ENCODE measurements around the gene MED27.
A peak's percentile ranks its signal among the peaks of the same experiment; 100 is the strongest.
"Not testable (repeated sequence)": the region's sequence is repeated elsewhere in the genome, so short reads cannot be mapped to it uniquely, and the experiment has no call there.

The MED27 gene

DNA sequence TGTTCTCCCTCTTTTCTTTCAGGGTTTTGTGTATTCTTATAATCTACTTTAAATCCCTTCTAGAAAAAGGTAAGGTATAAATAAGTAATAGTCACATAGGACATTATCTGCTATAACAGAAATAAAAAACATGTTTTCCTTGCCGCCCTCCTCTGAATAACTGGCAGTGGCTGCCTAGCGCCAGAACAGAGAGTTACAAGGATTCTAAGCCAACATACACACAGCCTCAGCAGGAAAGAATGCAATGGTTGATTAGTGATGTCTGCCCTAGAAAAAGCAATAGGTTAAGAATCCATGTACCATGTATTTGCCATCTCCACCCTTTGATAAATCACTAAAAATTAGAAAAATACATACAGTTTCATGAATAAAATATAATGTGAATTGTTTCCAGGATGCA is 4.9 kb downstream of the MED27 start:
- no peak for DNase-seq

DNA sequence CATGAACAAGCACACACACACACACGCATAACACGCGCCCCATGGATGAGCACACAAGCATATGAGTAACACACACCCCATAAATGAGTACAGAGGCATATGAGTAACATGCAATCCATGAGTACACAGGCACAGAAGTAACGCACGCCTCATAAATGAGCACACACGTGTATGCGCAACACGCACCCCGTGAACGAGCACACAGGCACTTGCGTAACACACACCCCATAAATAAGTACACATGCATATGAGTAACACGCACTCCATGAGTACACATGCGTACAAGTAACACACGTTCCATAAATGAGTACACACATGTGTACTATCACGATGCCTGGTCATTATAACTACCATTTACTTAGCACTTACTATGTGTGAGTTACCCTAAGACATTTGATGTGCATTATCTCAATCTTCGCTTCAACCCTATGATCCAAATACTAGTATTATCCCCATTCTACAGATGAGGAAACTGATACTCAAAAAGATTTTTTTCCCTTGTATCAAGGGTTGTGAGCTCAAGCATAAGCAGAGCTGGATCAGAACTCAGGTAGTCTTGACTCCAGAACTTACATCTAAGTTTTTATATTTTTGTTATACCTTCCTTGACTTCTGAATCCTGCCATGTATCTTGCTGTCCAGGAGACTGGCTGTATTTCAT is 7.7 kb downstream of the MED27 start:
- no peak for DNase-seq

DNA sequence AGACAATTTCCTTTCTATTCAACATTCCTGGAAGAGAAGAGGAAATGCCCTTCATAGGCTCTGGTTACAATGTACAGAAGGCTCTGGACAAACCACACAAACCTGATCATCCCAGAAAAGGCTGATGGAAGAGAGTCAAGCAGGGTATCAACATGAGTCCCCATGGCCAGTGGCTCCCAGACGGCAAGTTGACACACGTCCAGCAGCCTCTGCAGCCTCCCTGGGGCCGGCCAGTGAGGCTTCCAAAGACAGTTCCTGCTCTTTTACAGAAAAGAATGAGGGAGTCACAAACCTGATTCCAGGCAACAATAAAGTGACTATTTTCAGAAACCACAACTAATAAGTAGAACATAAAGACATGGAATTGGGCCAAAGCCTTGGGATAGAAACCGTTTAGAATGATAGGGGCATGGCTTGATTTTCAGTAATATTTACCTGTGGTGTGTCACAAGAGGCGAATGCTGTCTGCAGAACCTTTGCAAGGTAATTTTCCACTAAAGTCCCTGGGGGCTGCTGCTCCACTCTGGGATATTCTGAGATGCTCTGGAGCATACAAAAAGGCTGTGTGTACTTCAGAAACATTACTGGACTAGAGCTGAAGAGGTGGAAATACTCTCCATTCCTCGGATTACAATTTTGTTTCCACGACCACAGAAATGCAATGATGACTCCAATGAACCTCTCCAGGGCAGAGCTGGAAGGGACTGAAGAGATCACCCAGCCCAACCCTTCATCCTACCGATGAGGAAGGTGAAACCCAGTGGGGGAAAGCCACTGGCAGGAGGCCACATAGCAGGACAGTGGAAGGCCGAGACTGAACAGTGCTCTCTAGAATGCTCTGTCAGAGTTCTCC is 10.4 kb downstream of the MED27 start:
- no peak for DNase-seq

DNA sequence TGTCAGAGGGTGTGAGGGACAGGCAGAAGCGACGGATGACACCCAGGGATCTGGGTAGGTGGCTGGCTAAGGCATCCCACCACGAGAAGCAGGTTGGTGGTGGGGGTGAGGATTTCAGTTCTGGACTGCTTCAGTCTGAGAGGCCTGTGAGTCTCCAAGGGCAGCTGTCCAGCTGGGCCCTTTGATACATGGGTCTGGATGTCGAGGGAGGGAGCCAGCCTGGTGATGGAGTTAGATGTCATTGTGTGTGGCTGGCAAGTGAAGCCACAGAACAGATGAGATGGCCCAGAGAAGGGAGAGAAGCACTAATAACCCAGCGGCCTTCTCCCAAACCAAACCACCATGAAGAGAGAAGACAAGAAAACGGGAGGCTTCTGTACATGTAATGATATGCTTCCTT is 11.1 kb downstream of the MED27 start:
- no peak for DNase-seq

DNA sequence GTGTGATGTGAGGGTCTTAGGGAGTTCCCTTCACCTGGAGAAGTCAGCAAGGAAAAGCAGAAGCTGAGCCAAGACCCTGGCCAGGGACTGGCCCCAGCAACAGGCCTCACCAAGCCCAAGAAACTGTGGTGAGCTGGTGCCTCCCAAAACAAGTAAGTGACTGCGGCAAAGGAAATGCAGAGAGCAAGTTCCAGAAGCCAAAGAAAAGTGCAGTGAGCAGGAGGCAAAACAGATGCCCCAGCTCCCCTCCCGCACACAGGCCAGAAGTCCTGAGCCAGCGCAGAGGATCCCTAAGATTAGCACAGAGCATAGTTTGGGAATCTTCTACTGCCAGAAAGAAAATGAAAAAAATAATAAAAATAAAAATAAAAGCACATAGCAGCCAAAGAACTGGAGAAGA is 13.2 kb downstream of the MED27 start:
- DNase-seq, result no peak

DNA sequence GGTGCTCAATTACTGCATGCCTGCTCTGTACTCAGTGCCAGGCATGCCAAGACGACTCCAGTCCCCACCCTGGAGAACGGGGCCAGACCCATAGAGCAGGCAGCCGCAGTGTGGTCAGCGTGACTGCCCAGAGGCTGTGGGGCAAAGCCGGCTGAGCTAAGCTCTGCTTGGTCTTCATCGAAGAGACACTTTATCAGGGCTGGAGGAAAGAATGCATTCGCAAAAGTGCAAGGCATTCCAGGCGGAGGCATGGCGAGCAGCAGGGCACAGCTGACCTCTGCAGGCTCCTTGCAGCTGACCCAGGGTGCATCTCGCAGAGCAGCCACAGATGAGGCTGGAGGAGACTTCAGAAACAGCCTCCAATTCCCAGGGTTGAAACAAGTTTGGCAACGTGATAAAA is 13.6 kb downstream of the MED27 start:
- no peak for DNase-seq

DNA sequence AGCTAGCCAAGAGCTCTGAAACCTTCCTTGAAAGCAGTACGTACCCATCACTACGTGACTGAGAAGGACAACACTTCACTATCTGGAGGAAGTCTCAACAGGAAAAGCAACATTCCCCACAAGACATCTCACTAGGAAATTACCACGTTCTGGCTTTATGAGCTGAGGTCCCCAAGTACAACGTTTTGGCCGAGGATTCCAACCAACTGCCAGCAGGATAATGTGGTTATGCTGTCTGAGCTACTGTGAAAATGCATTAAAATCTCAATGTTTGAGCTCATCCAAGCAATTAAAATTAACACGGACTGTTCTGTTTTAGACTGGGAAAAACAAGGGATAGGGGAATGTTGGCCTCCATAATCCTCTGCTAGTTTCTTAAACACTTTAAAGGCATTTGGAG is 16.4 kb downstream of the MED27 start:
- DNase-seq, result no peak

DNA sequence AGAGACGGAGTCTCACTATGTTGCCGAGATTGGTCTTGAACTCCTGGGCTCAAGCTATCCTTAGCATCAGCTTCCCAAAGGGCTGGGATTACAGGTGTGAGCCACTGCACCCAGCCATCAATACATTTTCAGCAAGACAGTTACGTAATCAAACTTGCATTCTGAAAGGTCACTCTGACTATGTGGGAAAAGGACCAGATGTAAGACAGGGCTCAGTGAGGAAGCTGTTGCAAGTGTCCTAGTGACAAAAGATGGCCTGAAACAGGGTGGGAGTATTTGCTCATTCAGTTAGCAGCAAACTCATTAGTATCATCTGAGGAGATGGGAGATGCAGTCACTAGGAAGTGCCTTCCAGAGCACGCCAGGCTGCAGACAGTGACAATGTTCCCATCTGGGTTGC is 16.9 kb downstream of the MED27 start:
- no peak for DNase-seq

DNA sequence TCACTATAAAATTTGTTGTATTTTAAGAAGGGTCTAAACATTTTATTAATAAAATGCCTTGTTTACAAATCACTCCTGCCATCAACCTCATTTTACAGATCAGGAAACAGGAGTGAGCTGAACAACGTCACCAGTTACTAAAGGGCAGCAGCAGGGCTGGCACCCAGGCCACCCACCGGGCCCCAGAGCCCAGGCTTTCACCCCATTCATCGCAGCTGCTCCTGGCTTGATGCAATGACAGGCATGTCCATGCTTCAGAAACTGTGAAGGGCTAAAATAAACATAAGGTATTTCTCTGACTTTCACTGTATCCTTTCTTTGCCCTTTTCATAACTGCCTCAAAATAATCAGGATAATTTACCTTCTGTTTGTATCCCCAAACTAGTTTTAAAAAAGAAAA is 18.1 kb downstream of the MED27 start:
- no peak for DNase-seq

DNA sequence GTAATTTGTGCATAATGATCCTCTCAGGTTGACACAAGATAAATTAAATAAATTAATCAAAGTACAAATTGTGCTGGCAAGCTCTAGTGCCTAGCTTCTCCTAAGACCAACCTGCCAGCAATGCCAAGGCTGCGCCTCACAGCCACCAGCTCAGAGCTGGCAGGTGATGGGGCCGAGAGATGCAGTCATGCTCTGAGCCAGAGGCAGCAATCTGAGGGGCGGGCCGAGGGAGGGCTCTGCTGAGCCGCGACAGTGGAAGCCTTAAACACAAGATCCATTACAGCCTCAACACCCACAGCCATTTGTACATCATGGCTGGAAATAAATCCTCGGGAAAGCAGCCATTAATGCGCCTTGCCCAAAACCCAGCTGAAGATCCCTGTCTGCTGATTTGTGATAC is 20.3 kb downstream of the MED27 start:
- no peak for DNase-seq

DNA sequence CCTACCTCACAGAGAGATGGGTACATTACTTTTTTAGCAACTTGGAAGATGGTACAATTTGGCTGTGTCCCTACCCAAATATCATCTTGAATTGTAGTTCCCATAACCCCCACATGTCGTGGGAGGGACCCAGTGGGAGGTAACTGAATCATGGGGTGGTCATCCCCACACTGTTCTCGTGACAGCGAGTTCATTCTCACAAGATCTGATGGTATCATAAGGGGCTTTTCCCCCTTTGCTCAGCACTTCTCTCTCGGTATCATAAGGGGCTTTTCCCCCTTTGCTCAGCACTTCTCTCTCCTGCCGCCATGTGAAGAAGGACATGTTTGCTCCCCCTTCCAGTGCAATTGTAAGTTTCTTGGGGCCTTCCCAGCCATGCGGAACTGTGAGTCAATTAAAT is 21.4 kb downstream of the MED27 start:
- DNase-seq, result not testable (repeated sequence)

DNA sequence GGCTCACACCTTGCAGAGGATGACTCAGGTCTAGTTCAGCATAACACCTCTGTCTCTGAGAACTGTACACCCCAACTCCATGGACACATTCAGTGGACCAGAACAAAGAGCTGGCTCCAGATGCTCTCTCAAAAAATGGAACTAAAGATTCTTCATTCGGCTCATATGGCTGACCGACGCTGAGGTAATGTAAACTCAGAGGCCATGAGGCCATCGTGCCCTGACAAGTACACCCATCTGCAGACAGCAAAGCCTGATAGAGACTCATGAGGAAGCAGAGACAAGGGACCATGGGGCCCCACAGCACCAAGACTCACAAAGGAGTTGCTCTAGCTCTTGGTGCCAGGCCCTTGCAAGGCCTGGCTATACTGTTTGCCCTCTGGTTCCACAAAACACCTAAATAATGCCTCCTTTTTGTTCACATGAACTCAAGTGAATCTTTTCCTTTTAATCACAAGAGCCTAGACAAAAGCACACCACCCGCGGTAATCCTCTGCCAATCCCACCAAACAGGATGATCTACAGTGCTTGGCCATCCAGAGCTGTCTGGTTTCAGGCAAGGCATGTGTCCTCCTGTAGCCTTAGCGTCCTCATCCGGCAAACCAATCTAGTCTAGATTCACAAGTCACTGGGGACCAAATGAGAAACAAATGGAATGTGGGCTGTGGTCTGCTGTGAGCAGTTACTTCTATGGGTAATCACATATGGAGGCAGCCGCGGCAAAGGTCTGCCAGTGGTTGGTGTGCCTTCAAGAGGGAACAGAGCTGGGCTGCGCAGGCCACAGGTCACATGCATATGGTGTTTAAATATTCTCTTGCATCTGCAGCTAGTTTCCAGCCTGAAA is 22.7 kb downstream of the MED27 start:
- no peak for DNase-seq

DNA sequence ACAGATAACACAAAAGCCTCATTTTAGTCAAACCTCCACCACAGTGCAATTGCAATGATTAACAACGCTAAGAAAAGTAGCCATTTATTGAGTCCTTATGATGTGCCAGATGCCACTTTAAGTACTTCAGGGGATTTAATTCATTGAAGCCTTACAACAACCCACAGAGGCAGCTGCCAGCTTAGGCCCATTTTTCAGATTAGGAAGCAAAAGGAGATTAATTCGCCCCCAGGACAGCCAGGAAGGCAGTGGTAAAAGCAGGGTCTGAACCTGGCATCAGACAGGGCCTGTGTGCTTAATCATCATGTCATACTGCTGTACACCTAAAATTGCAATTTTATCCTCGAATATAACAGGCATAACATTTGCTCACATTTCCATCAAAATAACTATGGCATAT is 23.9 kb downstream of the MED27 start:
- DNase-seq, result peak; percentile 91

DNA sequence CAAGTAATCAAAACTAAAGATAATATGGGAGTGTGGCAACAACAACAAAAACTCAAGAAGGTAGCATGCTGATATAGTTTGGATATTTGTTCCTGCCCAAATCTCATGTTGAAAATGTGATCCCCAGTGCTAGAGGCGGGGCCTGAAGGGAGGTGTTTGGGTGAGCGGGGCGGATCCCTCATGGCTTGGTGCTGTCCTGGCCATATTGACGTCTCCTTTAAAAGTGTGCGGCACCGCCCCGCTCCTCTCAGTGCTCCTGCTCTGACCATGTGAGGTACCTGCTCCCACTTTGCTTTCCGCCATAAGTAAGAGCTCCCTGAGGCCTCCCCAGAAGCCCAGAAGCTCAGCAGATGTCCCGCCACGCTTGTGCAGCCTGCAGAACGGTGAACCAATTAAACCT is 25.6 kb downstream of the MED27 start:
- DNase-seq, result peak; percentile 86

DNA sequence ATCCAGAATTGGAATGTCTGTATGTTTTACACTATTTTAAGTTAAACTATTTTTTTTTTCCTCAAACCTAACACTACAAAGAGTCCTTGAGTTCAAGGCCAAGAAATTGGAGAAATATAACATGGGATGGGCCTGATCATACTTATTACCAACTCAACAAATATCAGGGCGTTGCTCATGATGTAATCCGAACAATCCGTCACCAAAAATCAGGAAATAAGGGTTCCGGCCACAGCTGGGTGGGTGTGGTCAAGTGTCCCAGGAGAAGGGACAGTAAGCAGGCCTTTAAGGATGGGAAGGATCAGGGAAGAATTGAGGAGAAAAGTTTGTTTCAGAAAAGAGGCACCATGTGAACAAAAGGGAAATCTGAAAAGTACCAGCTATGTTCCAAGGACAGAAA is 29.8 kb downstream of the MED27 start:
- DNase-seq, result no peak

DNA sequence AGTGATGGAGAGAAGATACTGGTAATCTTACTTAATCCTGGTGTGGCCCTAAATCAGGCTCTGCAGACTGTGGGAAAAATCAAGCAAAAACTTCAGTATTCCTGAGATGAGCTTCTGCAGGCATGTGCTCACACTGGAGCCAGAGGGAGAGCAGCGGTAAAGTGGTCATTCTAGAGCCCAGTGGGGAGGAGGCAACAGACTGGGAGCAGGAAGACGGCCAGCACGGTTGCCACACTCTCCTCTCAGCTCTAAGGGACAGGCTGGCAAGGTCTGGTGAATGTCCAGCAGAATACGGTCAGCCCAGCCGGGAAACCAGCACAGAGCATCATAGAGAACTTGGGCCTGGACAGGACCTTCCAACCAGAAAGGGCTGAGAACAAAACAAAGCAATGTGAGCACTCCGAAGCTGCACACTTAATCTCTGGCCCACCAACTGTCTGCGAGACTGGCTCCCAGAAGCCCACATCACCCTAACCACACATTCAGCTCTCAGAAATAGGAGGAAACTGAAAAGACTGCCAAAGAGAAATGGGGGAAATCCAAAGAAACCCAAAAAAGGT is 30.3 kb downstream of the MED27 start:
- no peak for DNase-seq

DNA sequence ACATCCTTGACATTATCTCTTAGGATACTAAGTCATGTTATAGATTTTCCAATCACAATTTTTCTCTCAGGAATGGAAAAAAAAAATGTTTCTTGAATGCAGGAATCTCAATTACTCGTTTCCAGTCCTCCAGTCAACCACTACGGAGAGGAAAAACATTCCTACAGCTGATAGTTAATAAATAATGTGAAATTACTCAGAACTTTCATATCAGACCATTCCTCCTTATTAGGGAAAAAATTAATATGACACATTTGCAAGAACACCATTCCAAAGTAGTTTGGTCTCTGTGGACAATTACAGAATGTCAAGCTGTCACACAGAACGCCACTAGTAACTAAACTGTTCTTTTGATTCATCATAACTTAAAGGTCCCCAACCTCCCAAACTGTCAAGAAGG is 31.5 kb downstream of the MED27 start:
- DNase-seq, result no peak

DNA sequence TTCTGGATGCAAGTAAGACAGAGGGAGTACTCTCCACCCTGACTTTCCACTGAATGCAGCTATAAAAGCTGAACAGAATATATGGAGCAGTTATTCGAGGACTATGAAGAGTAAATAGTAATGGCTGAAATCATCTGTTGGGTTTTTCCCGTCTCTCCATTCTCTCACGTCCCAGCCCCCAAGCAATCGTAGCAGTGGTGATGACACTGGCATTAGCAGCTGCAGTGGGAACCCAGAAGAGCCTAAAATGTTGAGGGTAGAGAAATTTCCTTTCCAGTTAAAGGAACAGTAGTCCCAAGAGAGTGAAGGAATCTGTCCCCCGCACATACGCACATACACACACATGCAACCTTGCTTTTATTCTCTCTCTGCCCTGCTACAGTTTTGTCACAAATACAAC is 33.2 kb downstream of the MED27 start:
- DNase-seq, result no peak

DNA sequence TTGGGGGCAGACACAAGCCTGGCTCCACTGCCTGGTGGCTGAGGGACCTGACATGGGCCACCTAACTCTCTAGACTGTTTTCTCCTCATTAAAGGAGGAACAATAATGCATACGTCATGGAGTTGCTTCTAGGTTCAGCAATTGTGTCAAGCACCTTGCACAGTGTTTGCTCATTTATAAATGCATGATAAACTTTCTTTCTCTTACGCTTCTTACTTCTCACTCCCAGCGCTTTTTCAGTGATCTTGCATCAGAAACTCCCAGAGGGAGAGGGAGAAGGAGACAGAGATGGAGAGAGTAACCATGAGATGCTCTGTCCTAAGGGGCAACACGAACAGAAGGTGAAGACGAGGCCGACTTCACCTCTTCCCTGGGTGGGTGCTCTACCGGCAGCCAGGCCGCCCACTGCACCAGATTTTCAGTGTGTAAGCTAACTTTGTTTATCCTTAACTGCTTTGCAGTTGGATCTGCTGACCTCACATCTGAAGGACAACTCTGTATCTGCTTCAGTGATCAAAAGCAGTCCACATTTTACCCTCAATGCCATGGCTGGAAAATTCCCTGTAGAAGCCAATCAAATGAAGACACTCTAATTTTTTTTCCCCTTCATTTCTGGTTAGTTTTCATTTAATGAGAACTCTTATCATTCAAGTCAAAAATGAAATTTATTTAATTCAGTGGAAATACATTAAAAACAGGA is 35.3 kb downstream of the MED27 start:
- no peak for DNase-seq

DNA sequence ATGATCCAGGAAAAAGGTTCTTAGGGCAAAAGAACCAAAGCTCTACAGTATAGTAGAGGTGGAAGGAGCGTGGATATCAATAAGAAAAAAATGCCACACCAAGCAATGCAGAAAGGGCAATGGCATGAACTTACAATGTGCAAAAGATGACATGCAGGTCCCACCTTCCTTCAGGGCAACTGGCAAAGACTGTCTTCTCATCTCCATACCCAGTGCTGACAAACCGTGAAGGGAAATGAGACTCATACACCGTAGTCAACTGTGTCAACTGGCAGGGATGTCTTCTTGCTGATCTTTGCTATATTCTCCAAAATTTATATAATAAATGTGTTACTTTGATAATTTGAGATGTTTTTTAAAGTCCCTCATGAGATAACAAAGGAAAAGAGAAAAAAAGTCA is 36.0 kb downstream of the MED27 start:
- no peak for DNase-seq

DNA sequence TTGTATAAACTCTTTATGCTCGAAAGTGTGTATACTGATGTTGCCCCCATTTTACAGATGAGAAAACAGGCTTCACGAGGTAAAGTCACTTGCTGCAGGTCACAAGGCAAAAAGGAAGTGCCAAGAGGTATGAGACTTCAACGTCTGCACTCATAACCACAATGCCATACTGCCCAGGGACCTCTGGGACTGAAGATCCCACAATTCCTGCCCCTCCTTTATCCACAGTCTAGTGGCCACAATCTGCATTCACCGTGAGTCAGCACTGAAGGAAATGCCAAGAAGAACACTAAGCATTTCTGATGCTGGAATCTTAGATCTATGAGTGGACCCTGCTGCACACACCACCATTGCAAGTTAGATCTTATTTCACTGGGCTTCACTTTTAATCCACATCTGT is 37.3 kb downstream of the MED27 start:
- peak; percentile 74 for DNase-seq

DNA sequence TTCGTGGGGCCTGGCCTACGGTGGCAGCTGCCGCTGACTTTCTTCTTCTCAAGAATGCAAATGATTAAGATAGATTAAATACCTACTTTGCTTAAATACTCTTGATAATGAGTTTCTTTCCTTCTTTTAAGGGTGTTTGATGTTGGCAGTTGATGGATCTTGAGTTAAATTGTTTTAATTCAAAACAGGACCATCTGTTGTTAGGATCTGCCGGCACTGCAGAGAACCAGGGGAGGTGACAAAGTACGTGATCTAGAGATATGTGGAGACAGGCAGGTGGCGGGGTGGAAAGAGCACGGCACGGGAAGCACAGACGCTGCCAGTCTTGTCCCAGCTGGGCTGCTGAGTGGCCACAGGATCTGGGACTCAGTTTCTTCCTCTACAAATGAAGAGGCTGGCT is 37.9 kb downstream of the MED27 start:
- peak; percentile 100 for DNase-seq

DNA sequence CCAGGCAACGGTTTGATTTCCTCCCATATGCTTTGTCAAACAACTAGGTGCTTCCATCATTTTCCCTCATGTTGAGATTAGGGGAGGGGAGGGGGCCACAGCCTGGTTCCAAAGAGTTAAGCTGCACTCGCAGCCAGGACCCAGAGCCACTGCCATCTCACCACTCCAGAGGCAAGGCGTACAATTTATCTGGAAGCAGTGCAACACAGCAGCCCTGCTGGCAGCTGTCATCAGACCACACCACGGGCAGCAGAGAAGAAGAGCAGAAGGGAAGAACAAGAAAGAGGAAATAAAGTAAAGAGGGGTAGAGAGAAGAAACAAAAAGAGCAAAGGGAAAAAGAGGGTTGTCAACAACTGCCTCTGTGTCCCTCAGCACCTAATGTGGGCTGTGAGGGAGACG is 38.9 kb downstream of the MED27 start:
- no peak for DNase-seq

Data from NCI-H524 treated with DMSO at 0.1 percent for 48 hours (cell line).